Activated T-cell treated with anti-CD3 and anti-CD28 coated beads for 24 hours (primary cell): Measurements from ENCODE around the gene SPACA9.

ENCODE experiments used
- DNase-seq: peaks from one replicate; pipeline ENCODE4 v3.0.0-alpha.2; 2020; ENCODE audit warnings: low read depth

Gene SPACA9

DNA sequence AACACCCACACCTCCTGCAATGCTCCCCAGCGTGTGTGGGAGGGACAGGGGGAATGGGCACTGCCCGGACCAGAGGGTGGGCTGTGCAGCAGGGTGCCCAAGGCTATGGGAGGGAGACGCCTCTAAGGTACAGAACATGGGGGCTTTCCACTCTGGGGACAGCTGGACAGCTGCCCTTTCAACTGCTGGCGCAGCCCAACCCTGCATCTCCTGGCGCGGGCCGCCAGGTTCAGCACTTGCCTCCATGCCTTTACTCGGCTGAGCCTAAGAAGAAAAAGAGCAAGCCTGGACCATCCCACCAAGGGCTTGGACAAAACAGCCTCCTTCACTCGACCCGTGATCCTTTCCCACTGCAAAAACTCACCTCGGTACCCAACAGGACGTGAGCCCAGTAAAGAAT, 15.6 kb upstream of the SPACA9 start:
- DNase-seq, result no peak

DNA sequence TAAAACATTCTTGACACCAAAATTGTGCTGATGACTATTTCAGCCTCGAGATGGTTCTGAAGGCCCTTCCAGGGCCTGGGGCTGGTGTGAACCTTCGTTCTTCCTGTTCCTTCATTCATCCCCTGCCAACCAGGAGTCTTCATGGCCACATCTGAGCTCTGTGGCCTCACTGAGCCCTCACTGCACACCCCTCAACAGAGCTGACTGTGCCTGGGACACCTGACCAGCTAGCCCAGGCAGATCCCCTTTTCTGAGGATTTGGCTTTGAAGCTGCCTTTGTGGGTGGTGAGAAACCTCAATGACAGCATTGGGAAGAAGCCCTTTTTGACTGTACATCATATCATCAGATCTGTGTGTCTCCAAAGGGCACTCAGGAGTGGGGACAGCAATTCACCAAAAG, 14.4 kb upstream of the SPACA9 start:
- no peak for DNase-seq

DNA sequence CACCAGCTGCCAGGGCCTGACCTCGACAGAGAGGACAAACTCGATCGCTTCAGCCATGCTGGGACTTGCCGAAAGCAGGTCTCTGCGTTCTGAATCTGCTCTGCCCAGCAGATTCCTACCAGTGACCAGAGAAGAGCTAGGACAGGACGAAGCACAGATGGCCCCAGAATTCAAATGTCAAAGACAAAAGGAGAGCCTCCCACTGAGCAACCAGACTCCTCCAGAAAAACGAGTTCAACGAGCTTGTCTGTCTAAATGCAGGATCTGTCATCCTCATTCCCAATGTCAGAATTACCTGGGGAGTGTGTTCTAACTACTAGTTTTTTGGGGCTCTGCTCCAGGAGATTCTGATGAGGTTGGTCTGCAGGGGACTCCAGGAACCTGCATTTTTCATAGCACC, 14.0 kb upstream of the SPACA9 start:
- DNase-seq, result no peak

DNA sequence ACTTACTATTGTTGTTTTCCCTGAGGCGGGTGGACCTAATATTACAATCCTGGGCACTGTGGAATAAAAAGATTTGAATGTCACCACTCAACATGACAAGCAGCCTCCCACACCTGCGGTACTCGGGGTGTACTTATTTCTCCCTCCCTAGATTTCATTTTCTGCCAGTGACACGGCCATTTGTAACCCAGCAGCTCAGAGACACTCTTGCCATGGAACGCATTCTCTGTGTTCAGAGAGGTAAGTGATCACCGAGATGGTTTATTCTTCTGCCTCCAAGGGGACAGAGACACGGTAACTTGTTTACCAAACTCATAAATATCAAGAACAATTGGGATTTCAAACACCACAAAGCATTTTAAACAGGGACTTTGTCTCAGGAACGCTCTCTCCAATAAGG, 11.8 kb upstream of the SPACA9 start:
- no peak for DNase-seq

DNA sequence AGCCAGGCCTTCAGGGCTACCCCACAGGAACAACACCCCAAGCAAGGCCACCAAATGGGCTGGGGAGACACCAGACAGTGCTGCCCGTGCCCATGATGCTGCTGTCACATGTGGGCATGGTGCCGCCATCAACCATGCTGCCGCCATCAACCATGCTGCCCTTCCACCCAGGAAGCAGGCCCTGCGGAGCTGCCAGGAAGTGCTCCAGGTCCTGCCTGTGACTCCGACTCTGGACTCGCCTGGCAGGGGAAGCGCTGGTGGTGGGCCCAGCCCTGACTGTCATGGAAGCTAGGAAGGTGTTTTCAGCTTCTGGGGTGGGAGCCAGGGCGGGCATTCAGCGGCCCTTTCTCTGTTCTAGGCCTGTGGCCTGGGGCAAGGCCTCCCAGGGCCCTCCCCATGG, 9.4 kb upstream of the SPACA9 start:
- DNase-seq, result no peak

DNA sequence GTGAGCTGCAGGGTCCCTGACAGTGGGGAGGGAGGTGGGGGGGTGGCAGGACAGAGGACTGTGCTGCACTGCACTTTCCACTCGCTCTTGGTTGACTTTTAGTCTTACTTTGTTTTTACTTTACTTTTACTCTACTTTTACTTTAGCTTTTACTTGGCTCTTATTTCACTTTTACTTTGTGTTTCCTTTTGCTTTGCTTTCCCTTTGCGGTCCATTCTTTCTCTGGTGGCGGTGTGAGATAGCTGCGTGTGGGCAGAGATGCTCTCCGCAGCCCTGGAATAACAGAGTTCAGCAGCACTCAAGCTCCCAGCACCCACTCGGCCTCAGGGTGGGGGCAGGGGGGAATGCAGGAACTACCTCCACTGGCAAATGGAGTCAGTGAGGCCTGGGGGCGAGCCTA, 5.3 kb upstream of the SPACA9 start:
- DNase-seq, result no peak

DNA sequence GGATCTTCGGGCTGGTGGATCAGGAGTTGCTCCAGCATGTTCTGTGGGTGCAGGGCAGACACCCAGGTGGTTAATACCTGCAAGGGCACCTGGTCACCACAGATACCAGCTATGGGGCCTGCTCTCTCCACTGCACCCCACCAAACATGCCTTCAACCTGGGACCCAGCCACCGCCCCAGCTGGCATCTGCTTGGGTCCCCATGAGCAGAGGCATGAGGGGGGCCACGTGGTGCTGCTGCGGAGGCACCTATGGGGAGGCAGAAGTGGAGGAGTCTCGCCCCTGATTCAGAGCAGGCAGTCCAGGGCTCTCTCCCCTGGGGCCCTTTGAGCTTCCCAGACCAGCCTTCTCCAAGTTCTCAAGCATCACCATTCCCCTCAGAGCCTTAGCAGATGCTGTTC, 3.5 kb upstream of the SPACA9 start:
- no peak for DNase-seq

DNA sequence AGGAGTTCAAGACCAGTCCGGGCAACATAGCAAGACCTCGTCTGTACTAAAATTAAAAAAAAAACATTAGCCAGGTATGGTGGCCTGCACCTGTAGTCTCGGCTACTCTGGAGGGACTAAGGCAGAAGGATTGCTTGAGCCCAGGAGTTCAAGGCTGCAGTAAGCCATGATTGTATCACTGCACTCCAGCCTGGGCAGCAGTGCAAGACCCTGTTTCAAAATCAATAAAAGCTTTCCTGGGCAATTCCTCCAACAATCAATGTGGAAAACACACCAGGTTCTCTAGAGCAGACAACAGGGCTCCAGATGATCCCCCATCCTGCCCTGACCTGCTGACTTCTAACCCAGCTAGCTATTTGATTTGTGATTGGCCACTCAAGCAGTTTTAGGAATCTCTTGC, 1.8 kb upstream of the SPACA9 start:
- no peak for DNase-seq

DNA sequence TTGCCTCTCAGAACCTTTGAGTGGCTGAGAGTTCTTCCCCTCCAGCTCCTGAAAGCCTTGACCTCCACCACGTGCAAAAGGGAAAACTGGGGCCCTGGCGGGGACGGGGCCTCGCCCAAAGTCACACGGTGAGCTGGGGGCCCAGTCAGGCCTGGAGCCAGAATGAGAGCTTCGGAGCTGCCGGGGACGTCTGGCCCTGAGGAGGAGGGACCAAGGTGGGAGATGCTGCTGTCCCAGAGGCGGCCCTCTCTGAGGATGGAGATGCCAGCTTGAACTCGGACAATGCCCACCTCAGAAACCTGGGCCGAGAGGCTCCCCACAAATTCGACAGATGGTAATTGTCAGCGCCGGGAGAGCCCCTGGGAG, 1.3 kb upstream of the SPACA9 start:
- no peak for DNase-seq

DNA sequence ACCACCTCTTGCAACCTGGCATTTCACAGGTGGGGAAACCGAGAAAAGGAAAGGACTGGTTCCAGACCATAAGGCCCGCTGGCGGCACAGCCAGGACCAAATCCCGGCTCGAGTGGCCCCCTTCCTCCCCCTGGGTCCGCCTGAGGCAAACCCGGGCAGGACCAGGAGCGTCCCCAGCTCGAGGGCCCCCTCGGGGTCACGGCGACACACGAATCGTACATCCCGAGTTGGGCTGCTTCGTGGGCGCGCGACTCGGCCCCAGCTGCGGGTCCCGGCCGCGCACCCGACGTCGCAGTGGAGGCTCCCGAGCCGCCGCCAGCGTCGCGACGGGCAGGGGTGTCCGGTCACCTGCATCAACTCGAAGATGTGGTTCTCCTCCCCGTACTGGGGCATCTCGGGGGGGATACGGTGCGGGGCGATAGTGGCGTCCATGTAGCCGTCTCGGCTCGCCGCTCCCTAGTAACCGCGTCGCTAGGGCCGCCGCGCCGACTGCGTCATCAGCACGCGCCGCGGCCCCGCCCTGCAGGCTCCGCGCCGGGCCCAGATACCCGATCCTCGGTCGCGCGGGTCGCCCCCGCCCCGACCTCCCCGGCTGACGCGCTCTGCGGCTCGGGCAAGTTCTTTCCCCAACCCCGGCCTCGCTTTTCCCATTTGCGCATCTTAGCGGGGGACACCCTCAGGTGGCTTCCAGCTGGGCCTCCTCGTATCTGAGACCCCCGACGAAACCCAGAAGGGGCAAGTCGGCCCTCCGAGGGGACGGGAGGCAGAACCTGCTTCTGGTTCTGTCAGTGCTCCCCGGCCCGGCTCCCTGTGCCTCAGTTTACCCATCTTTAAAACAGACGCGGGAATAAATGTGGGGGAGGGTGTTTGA, 639 bp upstream of the SPACA9 start, which contains the start of gene AK8:
AK8 (minus strand) TSS at position 461 of the 871 bp plus-strand sequence; CDS start at position 432, 29 bp downstream.
- peak; percentile 69 for DNase-seq

DNA sequence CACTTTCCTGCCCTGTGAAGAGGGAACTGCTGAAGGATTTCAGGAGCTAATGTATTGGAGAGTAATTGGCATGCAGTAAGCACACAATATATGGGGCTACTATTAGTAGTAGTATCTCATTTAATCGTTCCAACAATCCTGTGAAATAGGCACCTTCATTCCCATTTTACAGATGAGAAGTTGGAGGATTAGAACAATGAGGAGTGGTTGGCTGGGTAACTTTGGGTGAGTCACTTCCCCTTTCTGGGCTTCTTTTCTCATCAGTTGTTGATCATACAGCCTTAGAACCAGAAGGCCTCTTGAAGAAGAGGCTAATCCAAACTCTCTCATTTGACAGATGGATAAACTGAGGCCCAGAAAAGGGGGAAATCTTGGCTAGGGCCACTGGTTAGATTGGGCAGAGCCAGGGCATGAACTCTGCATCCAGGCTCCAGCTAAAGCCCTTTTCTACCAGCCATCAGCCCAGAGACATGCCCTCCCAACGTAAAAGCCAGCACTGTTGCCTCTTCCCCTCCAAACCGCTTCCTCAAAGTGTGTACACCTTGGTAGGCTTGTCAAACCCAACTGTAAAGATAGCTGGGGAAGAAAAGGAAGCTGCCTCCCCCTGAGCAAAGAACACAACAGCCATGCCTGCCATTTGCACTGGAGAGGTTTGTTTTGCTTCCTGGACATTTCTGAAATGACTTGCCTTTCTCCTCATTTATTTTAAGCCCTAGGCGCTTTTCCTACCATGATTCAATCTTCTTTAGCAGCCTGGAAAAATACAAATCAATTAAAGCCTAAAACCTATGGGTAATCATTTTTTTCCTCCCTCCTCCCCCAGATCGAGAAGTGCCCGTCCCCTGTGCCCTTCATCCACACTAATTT, 992 bp downstream of the SPACA9 start:
- no peak for DNase-seq

DNA sequence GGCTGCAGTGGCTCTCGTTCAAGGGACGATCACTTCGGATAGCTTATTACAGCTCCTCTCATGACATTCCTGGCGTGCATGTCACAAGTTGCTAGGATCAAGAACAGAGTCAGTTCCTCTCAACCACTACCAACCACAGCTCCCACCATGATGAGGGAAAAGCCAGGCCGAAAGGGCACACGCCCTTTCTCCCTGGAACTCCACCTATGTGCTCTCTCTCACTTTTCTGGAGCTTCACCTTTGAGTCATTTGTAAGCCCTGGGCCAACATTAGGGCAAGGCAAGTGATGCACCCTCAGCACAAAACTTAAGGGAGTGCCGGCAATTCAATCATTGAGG, 1.6 kb downstream of the SPACA9 start:
- no peak for DNase-seq

DNA sequence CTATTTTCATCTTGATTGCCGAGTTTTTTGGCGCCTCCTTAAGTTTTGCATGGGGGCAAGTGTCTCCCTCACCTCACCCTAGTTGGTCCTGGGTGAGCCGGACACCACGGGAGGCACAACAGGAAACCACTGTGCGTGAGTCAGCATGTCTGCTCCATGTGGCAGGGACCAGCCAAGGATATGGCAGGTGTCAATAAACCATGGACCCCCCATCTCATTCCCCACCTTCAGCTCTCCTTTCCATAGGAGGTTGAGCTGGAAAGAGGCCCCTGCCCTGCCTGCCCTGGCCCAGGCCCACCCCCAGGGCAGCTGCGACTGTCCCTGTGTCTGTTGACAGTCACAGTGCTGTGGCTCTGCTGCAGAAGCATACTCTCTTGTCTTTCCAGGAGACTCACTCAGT, 3.1 kb downstream of the SPACA9 start:
- DNase-seq, result no peak

DNA sequence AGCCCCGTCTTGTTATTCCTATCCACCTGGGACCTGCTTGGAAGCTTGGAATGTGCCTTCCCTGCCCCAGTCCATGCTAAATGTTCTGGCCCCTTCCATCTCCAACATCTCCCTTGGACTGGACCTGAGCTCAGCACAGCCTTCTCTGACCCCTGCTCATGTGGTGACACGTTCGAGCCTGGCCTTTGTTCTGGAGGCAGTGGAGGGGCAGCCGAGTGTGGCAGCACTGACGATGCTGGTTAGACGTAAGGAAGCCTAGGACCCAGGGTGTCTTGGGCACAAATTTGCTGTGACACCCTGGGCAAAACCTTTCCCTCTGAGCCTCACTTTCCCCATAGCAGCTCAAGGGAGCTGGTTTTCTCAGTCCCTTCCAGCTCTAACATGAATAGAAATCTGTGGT, 3.9 kb downstream of the SPACA9 start:
- no peak for DNase-seq

DNA sequence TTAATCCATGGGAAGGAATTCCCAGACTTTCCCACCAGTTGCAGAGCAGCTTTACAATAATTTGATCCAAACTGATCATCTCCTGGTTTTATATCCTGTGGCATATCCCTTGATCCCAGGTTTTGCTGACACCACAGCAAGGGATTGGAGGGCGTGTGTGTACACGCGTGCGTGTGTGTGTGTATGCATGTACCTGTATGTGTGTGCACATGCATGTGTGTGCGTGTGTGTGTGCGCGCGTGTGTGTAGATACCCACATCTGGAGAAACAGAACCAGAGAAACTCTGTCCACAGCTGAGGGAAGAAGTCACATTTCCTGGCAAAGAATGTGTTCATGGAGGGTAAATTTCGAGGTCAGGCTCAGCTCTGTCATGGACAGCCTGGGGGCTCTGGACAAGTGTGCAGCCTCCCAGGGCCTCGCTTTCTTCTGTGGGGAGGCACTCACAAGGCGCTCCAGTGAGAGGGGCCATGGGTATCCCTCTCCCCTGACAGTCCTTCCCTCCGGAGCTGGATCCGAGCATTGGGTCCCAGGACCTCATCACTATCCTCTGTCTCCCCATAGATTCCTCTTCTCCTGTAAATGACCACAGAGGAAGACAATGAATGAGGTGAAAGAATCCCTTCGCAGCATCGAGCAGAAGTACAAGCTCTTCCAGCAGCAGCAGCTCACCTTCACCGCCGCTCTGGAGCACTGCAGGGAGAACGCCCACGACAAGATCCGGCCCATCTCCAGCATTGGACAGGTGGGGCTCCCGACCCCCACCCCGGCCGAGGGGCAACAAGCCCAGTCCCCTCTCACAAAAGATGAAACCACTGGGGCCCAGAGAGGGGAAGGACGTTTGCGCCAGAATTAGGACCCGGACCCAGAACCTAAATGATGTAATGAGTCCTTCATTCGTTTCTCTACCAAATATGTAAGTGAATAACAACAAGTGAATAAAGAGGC, 4.9 kb downstream of the SPACA9 start:
- no peak for DNase-seq

DNA sequence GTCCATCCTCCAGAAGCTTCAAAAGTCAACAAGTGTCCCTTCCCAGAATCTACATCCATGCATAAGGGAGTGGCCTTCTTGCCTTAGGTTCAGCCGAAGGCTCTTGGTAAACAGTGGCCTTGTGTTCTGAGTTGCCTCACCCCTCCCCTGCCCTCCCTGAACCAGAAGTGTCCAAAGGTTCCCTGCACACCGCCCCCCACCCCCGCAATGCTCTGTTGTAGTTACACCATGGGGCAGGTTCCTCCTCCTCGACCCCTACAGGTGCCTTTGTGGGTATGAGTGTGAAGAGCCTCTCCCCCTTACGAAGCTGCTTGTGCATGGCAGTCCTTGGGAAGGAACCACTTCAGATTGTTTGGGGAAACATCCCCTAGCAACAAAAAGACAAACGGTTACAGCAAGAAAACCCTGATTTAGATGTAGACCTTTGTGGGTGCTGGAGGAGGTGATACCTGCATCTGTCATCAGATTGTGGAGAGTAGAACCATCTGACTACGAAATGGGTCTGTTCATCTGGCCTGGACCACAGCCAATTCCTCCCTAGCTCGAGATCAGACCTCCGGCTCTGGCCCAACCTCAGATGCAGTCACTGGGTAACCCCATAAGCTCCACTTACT, 7.1 kb downstream of the SPACA9 start:
- no peak for DNase-seq

DNA sequence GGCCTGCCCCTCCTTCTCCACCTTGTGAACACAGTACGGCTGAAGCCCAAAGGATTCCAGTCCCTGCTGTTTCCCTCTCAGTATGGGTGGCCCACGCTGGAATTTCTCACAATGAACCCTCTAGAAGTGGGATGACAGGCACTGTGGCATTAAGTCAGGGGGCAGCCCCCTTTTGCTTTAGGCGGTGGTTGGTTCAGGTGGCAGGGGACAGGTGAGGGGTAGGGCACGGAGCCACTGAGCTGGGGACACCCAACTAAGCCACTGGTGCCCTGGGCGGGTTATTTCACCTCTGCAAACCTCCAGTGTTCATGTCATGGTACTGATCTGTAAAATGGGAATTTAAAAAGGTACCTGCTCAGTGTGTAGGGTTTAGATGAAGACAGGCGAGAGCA, 7.6 kb downstream of the SPACA9 start:
- no peak for DNase-seq

DNA sequence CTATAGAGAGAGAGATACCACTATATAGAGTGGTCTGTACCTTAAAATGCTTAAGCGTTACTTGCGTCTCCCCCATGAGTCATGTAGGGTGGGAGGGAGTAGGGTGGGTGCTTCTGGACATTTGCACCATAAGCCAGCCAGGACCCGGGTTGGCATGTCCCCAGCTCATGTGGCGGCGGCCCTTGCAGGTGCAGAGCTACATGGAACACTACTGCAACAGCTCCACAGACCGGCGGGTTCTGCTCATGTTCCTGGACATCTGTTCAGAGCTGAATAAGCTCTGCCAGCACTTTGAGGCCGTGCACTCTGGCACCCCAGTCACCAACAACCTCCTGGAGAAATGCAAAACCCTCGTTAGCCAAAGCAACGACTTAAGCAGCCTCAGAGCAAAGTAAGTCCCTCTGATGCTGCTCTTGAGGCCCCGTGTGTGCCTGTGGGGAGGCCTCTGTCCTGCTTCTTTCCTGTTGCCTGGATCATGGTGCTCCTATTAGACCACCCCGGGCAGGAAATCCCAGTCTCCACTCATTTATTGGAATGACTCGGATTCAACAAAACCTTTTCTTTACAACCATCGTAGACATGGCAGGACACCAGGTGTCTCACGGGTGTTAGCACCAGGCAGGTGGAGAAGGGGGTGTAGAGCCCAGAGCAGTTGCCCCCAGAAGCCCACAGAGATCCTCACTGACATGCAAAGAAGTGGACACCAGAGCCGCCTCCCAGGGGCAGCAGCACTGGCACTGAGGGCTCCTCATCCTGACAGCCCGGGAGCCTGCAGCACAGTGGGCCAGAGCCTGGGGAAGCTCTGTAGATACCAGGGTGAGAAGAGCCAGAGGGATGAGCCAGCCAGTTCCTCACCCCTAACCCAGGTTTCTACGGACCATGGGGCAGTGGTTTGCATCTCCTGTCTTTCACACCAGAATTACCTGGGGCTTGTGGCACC, 8.8 kb downstream of the SPACA9 start:
- no peak for DNase-seq

DNA sequence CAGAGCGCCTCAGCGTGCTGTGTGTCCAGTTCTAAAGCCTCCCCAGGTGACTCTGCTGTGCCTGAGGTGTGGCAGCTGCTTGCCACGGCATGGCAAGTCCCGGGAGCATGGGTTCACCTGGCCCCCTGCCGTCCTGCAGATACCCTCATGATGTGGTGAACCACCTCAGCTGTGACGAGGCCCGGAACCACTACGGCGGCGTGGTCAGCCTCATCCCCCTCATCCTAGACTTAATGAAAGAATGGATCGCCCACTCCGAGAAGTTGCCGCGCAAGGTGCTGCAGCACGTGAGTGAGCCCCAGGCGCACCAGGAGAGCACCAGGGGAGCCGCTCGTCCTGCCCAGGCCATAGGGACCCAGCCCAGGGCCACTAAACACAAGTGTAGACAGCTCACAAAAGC, 9.5 kb downstream of the SPACA9 start:
- DNase-seq, result no peak

DNA sequence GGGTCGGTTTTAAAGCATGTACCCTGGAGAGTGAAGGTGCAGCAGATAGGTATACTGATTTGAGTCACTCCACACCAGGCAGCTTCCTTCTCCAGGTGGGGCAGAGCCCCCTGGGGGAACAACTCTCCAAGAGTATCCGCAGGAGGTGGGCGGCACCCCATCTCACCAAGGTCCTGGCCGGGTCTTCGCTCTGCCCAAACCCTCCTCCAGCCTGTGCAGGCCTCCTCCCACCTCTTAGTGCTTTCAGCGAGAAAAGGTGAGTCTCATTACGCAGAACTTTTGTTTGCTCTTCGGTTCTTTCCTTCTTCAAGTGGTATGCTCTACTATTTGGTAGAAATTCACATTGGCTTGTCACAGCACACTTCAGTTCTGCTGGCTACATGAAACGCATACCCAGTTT, 13.7 kb downstream of the SPACA9 start:
- no peak for DNase-seq

DNA sequence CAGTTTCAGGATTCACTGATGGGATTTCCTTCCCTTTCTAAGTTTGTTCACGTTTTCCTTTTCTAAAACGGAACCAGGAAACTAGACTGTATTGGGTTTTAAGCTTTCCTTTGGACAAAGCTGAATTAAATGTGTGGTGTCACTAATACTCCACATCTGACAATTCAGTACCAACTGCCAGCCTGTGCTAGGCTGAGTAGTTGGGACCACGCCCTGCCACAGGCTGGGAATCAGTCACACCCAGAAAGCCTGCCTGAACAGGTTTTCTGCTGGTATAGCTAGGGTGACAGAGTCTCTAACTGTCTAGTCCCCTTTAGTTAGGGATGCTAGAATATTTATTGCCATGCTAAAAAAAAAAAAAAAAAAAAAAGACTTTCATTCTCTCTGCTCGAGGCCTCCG, 15.6 kb downstream of the SPACA9 start:
- no peak for DNase-seq
